GM18505 (cell line): ENCODE data around the gene MAP4K2.

Experiments used
- ATAC-seq: cut with Tn5 transposase; IDR thresholded peaks from one replicate; pipeline ENCODE4 v1.9.1; 2021; ENCODE audit not compliant: unreplicated experiment
- POLR2A ChIP-seq: IDR thresholded peaks from 4 replicates; pipeline ENCODE4 v1.6.1; 2011; ENCODE audit warnings: borderline replicate concordance; ENCODE audit not compliant: insufficient read depth, insufficient read length; ENCODE audit errors: extremely low read depth

MAP4K2 gene

GRCh38 chr11:64743591-64744543, 59.1 kb downstream of the MAP4K2 start, which contains the start of gene RASGRP2:
TSS of gene RASGRP2 (minus strand) at chr11:64744142. CDS start at chr11:64742866, 1,276 bp downstream.
- peak; percentile 8 for TF ChIP-seq POLR2A
- ATAC-seq, result no peak

GRCh38 chr11:64742889-64743590, 60.0 kb downstream of the MAP4K2 start:
- TF ChIP-seq POLR2A, result no peak
- ATAC-seq, result no peak

- no peak for ATAC-seq
- no peak for TF ChIP-seq POLR2A
Observed at GRCh38 chr11:64742087-64742888, 60.7 kb downstream of the MAP4K2 start.

- ATAC-seq, result no peak
- no peak for TF ChIP-seq POLR2A
Observed at GRCh38 chr11:64741375-64742086, 61.5 kb downstream of the MAP4K2 start.

GRCh38 chr11:64739871-64740270, 63.1 kb downstream of the MAP4K2 start:
- ATAC-seq, result no peak
- TF ChIP-seq POLR2A, result no peak

- no peak for TF ChIP-seq POLR2A
- no peak for ATAC-seq
Observed at GRCh38 chr11:64736654-64737053, 66.4 kb downstream of the MAP4K2 start.

GRCh38 chr11:64735725-64736259, 67.2 kb downstream of the MAP4K2 start:
- no peak for ATAC-seq
- TF ChIP-seq POLR2A, result no peak
